Karpas-422 (cell line): ENCODE measurements around the gene BEND5. TPM values are rescaled to one million over a fixed set of nuclear protein-coding genes. Genes with fewer than 3 reads are reported as not detected.

Experiments used
- DNase-seq: peaks from one replicate; pipeline ENCODE4 v3.0.0-alpha.2; 2015
- H2AFZ ChIP-seq: fragments of 200-600 bp; sonication (generic); 2 replicates; pipeline ENCODE4 v1.6.1; 2014; ENCODE audit warnings: antibody characterized with exemption, low read length, mixed read lengths
- H3K27ac ChIP-seq: fragments of 200-600 bp; sonication (generic); 2 replicates; pipeline ENCODE4 v1.5.1; 2014; ENCODE audit warnings: mild to moderate bottlenecking, low read length, moderate library complexity
- H3K27me3 ChIP-seq: fragments of 200-600 bp; sonication (generic); 2 replicates; pipeline ENCODE4 v1.6.1; 2014; ENCODE audit warnings: low read length, mixed read lengths
- H3K36me3 ChIP-seq: fragments of 200-600 bp; sonication (generic); 2 replicates; pipeline ENCODE4 v1.6.1; 2014; ENCODE audit warnings: low read length, mixed read lengths; ENCODE audit not compliant: insufficient read depth
- H3K4me1 ChIP-seq: fragments of 200-600 bp; sonication (generic); 2 replicates; pipeline ENCODE4 v1.6.1; 2014; ENCODE audit warnings: mild to moderate bottlenecking, low read length, mixed read lengths
- H3K4me2 ChIP-seq: fragments of 200-600 bp; sonication (generic); 2 replicates; pipeline ENCODE4 v1.6.1; 2014; ENCODE audit warnings: low read length, low read depth, mild to moderate bottlenecking; ENCODE audit not compliant: poor library complexity, severe bottlenecking
- H3K4me3 ChIP-seq: fragments of 200-600 bp; sonication (generic); 2 replicates; pipeline ENCODE4 v1.5.1; 2014; ENCODE audit warnings: mild to moderate bottlenecking, antibody characterized with exemption, low read length, mixed read lengths
- H3K79me2 ChIP-seq: fragments of 200-600 bp; sonication (generic); 2 replicates; pipeline ENCODE4 v1.6.1; 2014; ENCODE audit warnings: mild to moderate bottlenecking, low read length, mixed read lengths
- H3K9ac ChIP-seq: fragments of 200-600 bp; sonication (generic); 2 replicates; pipeline ENCODE4 v1.6.0; 2014; ENCODE audit warnings: low read length
- H3K9me2 ChIP-seq: fragments of 200-600 bp; sonication (generic), shearing (Covaris generic); replicated peaks from 2 replicates; pipeline ENCODE4 v1.6.0; 2014; ENCODE audit warnings: mild to moderate bottlenecking, low read length, moderate library complexity; ENCODE audit not compliant: insufficient read depth
- H3K9me3 ChIP-seq: fragments of 300-700, 200-600 bp; sonication (generic); 2 replicates; pipeline ENCODE4 v1.6.1; 2014; ENCODE audit warnings: low read length, mixed read lengths
- H4K20me1 ChIP-seq: fragments of 200-600 bp; sonication (generic); 2 replicates; pipeline ENCODE4 v1.6.1; 2014; ENCODE audit warnings: mild to moderate bottlenecking, antibody characterized with exemption, low read length, low read depth; ENCODE audit not compliant: insufficient read depth
- total RNA-seq: library from RNA; depleted of rRNA; stranded (reverse); fragments of >200 nt; shearing (Covaris generic); gene quantifications from 2 replicates; pipeline ENCODE4 v1.2.3, GENCODE V29; 2014; ENCODE audit warnings: low replicate concordance

The BEND5 gene
- total RNA-seq, 1 experiment from 2014 or later, result not detected

DNA sequence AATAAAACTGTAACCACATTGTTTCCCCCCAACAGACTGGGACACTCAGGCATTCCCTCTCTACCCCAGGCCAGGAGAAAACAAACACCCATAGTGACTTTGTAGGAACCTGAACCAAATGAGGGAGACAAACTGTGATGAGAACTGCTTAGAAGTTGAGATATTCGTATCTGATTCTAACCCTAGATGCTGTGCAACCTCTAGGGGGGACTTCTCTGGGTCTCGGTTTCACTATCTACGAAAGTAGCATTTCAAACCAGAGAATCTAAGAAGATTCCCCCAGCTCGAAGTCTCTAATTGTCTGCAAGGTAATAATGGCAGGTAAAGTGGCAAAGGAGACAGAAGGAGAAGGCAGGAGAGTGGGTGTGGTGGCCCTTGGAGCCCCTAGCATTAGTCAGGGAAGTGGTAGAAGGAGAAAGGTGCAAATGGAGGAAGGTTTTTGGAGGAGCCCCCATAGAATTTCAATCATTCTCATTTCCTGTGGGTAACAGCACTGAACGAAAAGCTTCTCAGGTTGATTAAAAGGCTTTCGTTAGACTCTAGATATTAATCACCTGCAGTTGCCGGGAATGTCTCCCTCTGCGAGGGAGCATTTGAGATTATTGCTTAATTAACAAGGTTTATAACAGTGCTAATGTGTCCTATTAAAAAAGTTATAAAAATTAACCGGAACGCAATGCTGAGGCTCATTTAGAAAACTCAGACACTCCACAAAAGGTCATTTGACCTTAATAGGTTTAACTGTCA is 46.4 kb downstream of the BEND5 start:
- no peak overlapping the region for H3K27ac ChIP-seq
- no peaks in the 10 kb centered on the region for H4K20me1 ChIP-seq
- no peak overlapping the region for H3K9ac ChIP-seq
- H3K79me2 ChIP-seq, result no peaks in the 10 kb centered on the region
- H3K4me3 ChIP-seq, result no peak overlapping the region
- no peaks in the 10 kb centered on the region for H3K9me2 ChIP-seq
- no peak for DNase-seq
- H2AFZ ChIP-seq, result no peak overlapping the region
- H3K4me2 ChIP-seq, result no peak overlapping the region
- no peaks in the 10 kb centered on the region for H3K36me3 ChIP-seq
- no peaks in the 10 kb centered on the region for H3K9me3 ChIP-seq
- no peaks in the 10 kb centered on the region for H3K27me3 ChIP-seq
- H3K4me1 ChIP-seq, result no peaks in the 10 kb centered on the region

DNA sequence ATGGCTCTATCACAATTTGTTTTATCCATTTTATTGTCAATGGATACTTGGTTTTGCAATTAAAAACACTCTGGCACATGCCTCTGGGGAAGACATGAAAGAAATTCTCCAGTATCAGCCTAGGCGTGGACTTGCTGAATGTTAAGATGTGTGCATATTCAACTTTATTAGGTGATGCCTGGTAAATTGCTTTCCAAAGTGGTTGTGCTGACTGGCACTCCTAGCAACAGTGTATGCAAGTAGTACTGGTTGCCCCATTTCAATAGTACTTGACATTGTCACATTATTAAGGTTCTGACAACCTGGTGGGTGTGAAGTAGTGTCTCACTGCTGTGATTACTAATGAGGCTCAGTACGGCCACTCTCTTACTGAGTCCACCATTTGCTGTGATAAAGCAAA is 48.1 kb downstream of the BEND5 start:
- DNase-seq, result no peak
- Histone ChIP-seq H3K9me2 (no peaks in the 10 kb centered on the region), H3K4me1 (no peaks in the 10 kb centered on the region), H3K36me3 (no peaks in the 10 kb centered on the region), H2AFZ (no peak overlapping the region), H3K9me3 (no peaks in the 10 kb centered on the region), H3K9ac (no peak overlapping the region), H3K27ac (no peak overlapping the region), H3K79me2 (no peaks in the 10 kb centered on the region), H3K4me3 (no peak overlapping the region), H3K27me3 (no peaks in the 10 kb centered on the region), H4K20me1 (no peaks in the 10 kb centered on the region), H3K4me2 (no peak overlapping the region)

DNA sequence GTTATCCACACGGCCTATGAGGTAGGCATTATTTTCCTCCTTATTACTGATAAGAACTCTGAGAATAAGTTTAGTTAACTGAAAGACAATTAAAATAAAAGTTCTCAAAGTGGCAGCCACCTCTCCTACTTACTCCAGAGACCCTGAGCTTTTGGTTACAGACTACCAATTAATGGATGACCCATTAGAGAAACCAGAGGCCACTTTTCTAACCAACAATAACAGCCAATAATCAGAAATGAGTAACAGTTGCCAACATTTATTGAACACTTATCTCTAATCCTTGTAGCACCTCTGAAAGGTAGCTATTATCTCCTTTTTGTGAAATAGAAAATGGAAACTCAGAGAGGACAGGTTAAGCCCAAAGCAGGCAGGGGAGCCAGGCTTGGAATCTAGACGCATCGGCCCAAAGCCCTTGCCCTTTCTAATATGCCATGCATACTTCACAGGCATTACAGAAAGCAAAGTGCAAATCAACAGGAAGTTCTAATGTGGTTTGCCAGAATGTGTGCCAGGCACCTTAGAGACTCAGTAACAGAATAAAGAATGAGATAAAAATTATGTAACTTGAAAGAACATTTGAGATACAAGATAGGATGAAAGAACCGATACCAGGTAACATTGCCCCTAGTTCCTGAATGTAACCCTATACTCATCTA is 50.0 kb downstream of the BEND5 start:
- Histone ChIP-seq H3K9me2 (no peaks in the 10 kb centered on the region), H3K4me2 (no peak overlapping the region), H3K79me2 (no peaks in the 10 kb centered on the region), H3K9ac (no peak overlapping the region), H3K4me3 (no peak overlapping the region), H3K4me1 (no peaks in the 10 kb centered on the region), H3K27ac (no peak overlapping the region), H3K36me3 (no peaks in the 10 kb centered on the region), H4K20me1 (no peaks in the 10 kb centered on the region), H3K9me3 (no peaks in the 10 kb centered on the region), H2AFZ (no peak overlapping the region), H3K27me3 (no peaks in the 10 kb centered on the region)
- no peak for DNase-seq

DNA sequence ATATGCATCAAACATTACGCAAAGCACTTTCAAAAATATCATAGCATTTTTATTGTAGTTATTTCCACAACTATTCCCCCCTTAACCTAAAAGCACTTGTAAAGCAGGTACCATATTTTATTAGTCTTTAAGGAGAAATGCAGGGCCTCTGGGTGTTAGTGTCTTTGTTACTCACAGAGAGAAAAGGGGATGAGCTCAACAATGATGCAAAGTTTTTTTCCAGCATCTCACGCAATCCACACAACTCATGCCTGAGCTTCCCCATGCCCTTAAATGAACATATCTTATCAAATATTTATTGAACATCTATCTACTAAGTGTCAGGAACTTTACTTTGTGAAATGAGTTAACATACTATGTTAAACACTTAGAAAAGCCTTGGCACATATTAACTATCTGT is 50.6 kb downstream of the BEND5 start:
- DNase-seq, result no peak
- H3K9ac ChIP-seq, result no peak overlapping the region

DNA sequence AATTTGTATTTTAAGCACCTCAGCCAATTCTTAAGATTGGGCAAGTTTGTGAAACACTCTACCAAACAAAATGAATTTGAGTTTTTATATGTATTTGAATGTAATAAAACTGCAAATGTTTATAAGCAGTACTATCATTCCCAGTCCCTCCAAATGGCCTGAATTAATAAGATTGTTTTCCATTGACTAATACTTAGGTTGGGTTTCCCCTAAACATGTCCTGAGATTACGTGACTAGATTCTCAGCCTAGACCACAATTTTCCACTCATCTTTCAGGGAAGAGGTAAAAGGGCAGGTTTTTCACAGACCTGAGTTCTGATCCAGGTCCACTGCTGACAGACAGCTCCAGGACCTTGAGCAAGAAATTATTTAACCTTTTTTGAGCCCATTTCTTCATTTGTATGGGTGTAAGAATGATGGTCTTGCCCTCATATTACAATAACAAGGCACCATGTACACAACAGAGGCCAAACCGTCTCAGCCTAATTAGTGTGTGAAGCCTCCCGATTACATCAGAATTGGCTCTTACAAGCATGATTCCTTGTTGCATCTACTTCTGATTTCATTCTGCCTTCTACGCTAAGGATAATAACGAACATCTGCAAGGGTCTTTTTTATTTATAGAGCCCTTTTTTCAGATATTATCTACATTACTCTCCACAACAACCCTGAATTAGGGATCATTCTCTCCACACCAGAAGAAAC is 51.2 kb downstream of the BEND5 start:
- no peak overlapping the region for H3K9ac ChIP-seq
- H3K36me3 ChIP-seq, result no peaks in the 10 kb centered on the region
- no peak overlapping the region for H3K4me3 ChIP-seq
- H4K20me1 ChIP-seq, result no peaks in the 10 kb centered on the region
- no peak overlapping the region for H3K27ac ChIP-seq
- H3K9me2 ChIP-seq, result no peaks in the 10 kb centered on the region
- H3K79me2 ChIP-seq, result no peaks in the 10 kb centered on the region
- no peaks in the 10 kb centered on the region for H3K4me1 ChIP-seq
- DNase-seq, result no peak
- no peaks in the 10 kb centered on the region for H3K27me3 ChIP-seq
- H2AFZ ChIP-seq, result no peak overlapping the region
- H3K4me2 ChIP-seq, result no peak overlapping the region
- H3K9me3 ChIP-seq, result no peaks in the 10 kb centered on the region

More for the DNA sequence above, 50.6 kb downstream of the BEND5 start:
- H3K9me2 ChIP-seq, result no peaks in the 10 kb centered on the region
- H3K4me1 ChIP-seq, result no peaks in the 10 kb centered on the region
- no peaks in the 10 kb centered on the region for H3K79me2 ChIP-seq
- no peaks in the 10 kb centered on the region for H4K20me1 ChIP-seq
- no peaks in the 10 kb centered on the region for H3K9me3 ChIP-seq
- H3K27ac ChIP-seq, result no peak overlapping the region
- no peaks in the 10 kb centered on the region for H3K27me3 ChIP-seq
- H2AFZ ChIP-seq, result no peak overlapping the region
- H3K36me3 ChIP-seq, result no peaks in the 10 kb centered on the region
- no peak overlapping the region for H3K4me3 ChIP-seq
- H3K4me2 ChIP-seq, result no peak overlapping the region

DNA sequence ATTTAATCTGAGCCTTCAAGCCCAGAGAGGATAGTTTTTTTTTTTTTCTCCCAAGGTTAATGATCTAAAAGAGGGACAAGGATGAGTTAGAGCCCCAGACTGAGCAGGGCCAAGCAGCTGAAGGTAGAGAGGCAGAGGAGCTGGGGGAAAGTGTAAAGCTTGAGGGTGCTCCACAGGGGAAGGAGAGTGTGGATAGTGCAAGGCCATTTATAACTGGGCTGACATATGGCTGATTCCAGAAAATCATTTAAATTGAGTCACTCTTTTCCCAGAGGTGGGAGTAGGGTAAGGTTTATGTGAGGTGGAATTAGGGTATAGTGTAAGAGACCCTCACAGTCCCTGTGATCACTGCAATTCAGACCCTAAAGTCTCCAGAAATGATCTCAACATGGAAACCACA is 55.8 kb downstream of the BEND5 start:
- Histone ChIP-seq H3K9ac (no peak overlapping the region), H3K27me3 (no peaks in the 10 kb centered on the region), H3K4me3 (no peak overlapping the region), H3K9me2 (no peaks in the 10 kb centered on the region), H3K36me3 (no peaks in the 10 kb centered on the region), H3K27ac (no peak overlapping the region), H3K4me2 (no peak overlapping the region), H2AFZ (no peak overlapping the region), H3K79me2 (no peaks in the 10 kb centered on the region), H3K9me3 (no peaks in the 10 kb centered on the region), H4K20me1 (no peaks in the 10 kb centered on the region), H3K4me1 (no peaks in the 10 kb centered on the region)
- no peak for DNase-seq

DNA sequence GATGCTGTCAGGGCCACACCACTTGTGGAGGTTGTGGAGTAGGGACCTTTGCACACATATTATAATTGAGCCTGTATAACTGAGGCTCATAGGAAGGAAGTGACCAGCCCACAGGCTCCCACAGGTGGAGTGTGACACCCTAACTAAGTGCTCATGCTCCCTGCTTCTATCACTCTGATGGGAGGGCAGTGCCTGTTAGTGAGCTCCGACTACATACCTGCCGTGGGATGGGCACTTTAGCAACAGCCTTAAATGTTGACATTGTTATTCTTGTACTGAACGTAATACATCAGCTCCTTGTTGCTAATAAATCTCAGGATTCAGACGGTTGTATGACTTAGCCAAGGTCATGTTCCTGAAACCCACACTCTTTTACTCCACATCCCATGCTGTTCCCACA is 58.0 kb downstream of the BEND5 start:
- Histone ChIP-seq H3K36me3 (no peaks in the 10 kb centered on the region), H2AFZ (no peak overlapping the region), H3K4me3 (no peak overlapping the region), H3K79me2 (no peaks in the 10 kb centered on the region), H3K9me2 (no peaks in the 10 kb centered on the region), H3K27me3 (no peaks in the 10 kb centered on the region), H4K20me1 (no peaks in the 10 kb centered on the region), H3K9ac (no peak overlapping the region), H3K4me2 (no peak overlapping the region), H3K4me1 (no peaks in the 10 kb centered on the region), H3K9me3 (no peaks in the 10 kb centered on the region), H3K27ac (no peak overlapping the region)
- no peak for DNase-seq

DNA sequence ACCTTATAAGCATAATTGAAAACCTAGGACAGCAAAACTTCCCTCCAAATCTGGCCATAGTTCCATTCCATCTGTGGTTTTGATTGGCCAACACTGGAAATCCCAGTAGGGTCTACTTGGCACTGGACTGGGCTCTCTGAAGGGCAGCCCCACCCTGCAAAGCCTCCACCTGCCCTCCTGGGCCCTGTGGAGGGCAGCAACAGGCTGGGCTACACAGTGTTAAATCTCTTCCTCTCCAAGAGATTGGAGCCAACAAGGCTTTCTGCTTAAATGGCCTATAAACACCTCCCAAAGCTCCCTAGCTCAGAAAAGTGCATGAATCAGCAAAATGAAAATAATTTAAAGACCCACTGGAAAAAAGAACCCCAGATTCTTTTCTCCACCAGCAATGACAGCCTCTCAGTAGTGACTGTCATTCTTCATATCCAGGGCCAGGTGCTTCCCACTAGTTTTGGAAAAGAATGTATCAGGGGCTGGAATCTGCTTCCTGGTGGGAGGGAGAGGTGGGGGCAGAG is 58.5 kb downstream of the BEND5 start:
- H4K20me1 ChIP-seq, result no peaks in the 10 kb centered on the region
- no peaks in the 10 kb centered on the region for H3K4me1 ChIP-seq
- no peak overlapping the region for H3K4me2 ChIP-seq
- no peaks in the 10 kb centered on the region for H3K9me3 ChIP-seq
- no peak overlapping the region for H2AFZ ChIP-seq
- H3K9ac ChIP-seq, result no peak overlapping the region
- no peaks in the 10 kb centered on the region for H3K27me3 ChIP-seq
- no peak overlapping the region for H3K4me3 ChIP-seq
- no peak overlapping the region for H3K27ac ChIP-seq
- H3K79me2 ChIP-seq, result no peaks in the 10 kb centered on the region
- DNase-seq, result no peak
- no peaks in the 10 kb centered on the region for H3K9me2 ChIP-seq
- no peaks in the 10 kb centered on the region for H3K36me3 ChIP-seq
